Dendritic cell treated with granulocyte-macrophage colony-stimulating factor and Interleukin-4, amounts not matched to agents 40 ng/mL and 50 ng/mL, for 4 days (primary cell): ENCODE measurements around the gene DPY30.

Source experiments
- H3K27ac Mint-ChIP-seq: one replicate; pipeline ENCODE4 v1.8.0; 2022; ENCODE audit warnings: mild to moderate bottlenecking, mixed read lengths
- H3K27me3 Mint-ChIP-seq: one replicate; pipeline ENCODE4 v1.8.0; 2022; ENCODE audit warnings: mild to moderate bottlenecking, mixed read lengths
- H3K36me3 Mint-ChIP-seq: one replicate; pipeline ENCODE4 v1.8.0; 2022; ENCODE audit warnings: low read depth, mixed read lengths
- H3K4me1 Mint-ChIP-seq: one replicate; pipeline ENCODE4 v1.8.0; 2022; ENCODE audit warnings: low read depth, mixed read lengths
- H3K4me3 Mint-ChIP-seq: one replicate; pipeline ENCODE4 v1.8.0; 2022; ENCODE audit warnings: mild to moderate bottlenecking, moderate library complexity, mixed read lengths
- H3K9me3 Mint-ChIP-seq: one replicate; pipeline ENCODE4 v1.8.0; 2022; ENCODE audit warnings: mixed read lengths
- intact Hi-C: fragments of 100-400 bp; cut with micrococcal nuclease; formaldehyde crosslinking; loops from one replicate; pipeline ENCODE4 v1.15.0; 2022

Gene DPY30

DNA sequence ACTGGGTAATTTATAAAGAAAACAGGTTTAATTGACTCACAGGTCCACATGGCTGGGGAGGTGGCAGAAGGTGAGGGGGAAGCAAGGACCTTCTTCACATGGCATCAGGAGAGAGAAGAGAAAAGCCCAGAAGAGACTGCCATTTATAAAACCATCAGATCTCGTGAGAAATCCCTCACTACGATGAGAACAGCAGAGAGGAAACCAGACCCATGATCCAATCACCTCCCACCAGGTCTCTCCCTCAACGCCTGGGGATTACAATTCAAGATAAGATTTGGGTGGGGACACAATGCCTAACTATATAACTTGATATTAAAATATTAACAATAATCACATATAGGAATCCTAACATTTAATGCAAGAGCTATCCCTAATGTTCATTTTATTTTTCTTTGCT is 60.6 kb downstream of the DPY30 start:
- H3K27ac Mint-ChIP-seq: no peak overlapping the region
- peaks cover 14% of the 10 kb centered on the region for H3K36me3 Mint-ChIP-seq
- intact Hi-C loops: no loop called here
- H3K27me3 Mint-ChIP-seq: no peaks in the 10 kb centered on the region
- H3K4me3 Mint-ChIP-seq: no peak overlapping the region
- peaks cover 37% of the 10 kb centered on the region for H3K4me1 Mint-ChIP-seq
- no peaks in the 10 kb centered on the region for H3K9me3 Mint-ChIP-seq

DNA sequence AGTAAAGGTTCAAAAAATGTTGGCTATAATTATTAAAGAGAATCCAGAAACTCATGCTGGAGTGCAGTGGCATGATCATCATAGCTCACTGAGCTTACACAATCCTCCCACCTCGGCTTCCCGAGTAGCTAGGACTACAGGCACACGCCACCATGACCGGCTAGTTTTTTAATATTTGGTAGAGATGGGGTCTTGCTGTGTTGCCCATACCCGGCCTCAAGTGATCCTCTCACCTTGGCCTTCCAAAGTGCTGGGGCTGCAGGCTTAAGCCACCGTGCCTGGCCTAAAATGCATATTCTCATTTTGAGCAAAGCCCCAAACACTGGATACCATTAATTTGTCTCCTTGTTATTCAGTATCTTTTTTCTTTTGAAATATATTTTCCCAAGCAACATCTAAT is 61.2 kb downstream of the DPY30 start:
- peaks cover 36% of the 10 kb centered on the region for H3K4me1 Mint-ChIP-seq
- H3K36me3 Mint-ChIP-seq: peaks cover 8% of the 10 kb centered on the region
- intact Hi-C loops: no loop called here
- no peaks in the 10 kb centered on the region for H3K27me3 Mint-ChIP-seq
- H3K4me3 Mint-ChIP-seq: no peak overlapping the region
- H3K9me3 Mint-ChIP-seq: no peaks in the 10 kb centered on the region
- peak overlapping the region; percentile 43 for H3K27ac Mint-ChIP-seq
